ENCODE data around the gene ADGRF1.

ADGRF1 gene

GRCh38 chr6:47029865-47030561 lies 12.1 kb downstream of the ADGRF1 start:
- TF ChIP-seq CTCF (IDR thresholded peaks at IDR 0.05; ENCODE audit: insufficient read depth, low read length, poor library complexity, severe bottlenecking), result no peak
- no peak for DNase-seq (ENCODE audit: extremely low read depth, insufficient read length)
- Histone ChIP-seq H3K27me3 (replicated peaks; ENCODE audit: control insufficient read depth, insufficient read depth, low read length) (peaks cover 2% of the 10 kb centered on the region), H3K4me3 (replicated peaks; ENCODE audit: low read depth, low read length) (no peak overlapping the region), H3K36me3 (ENCODE audit: control insufficient read depth, insufficient read depth, low read length) (no peaks in the 10 kb centered on the region)

GRCh38 chr6:47028835-47029360 lies 13.2 kb downstream of the ADGRF1 start:
- Histone ChIP-seq H3K27me3 (replicated peaks; ENCODE audit: control insufficient read depth, insufficient read depth, low read length) (no peaks in the 10 kb centered on the region; the same call in 1 of the 2 replicates), H3K36me3 (ENCODE audit: control insufficient read depth, insufficient read depth, low read length) (no peaks in the 10 kb centered on the region), H3K4me3 (replicated peaks; ENCODE audit: low read depth, low read length) (no peak overlapping the region)
- no peak for DNase-seq (ENCODE audit: extremely low read depth, insufficient read length)
- no peak for TF ChIP-seq CTCF (IDR thresholded peaks at IDR 0.05; ENCODE audit: insufficient read depth, low read length, poor library complexity, severe bottlenecking)

- no peaks in the 10 kb centered on the region for H3K36me3 ChIP-seq (ENCODE audit: control insufficient read depth, insufficient read depth, low read length)
Measured at GRCh38 chr6:47027315-47027714, 14.8 kb downstream of the ADGRF1 start.

GRCh38 chr6:47026679-47027078 lies 15.5 kb downstream of the ADGRF1 start:
- Histone ChIP-seq H3K4me3 (replicated peaks; ENCODE audit: low read depth, low read length) (no peak overlapping the region), H3K27me3 (replicated peaks; ENCODE audit: control insufficient read depth, insufficient read depth, low read length) (no peaks in the 10 kb centered on the region; the same call in 1 of the 2 replicates)

More at GRCh38 chr6:47027315-47027714, 14.8 kb downstream of the ADGRF1 start:
- no peak overlapping the region for H3K4me3 ChIP-seq (replicated peaks; ENCODE audit: low read depth, low read length)
- no peak for TF ChIP-seq CTCF (IDR thresholded peaks at IDR 0.05; ENCODE audit: insufficient read depth, low read length, poor library complexity, severe bottlenecking)
- no peak for DNase-seq (ENCODE audit: extremely low read depth, insufficient read length)
- H3K27me3 ChIP-seq (replicated peaks; ENCODE audit: control insufficient read depth, insufficient read depth, low read length), result no peaks in the 10 kb centered on the region; the same call in 1 of the 2 replicates

GRCh38 chr6:47023573-47023972 lies 18.6 kb downstream of the ADGRF1 start:
- TF ChIP-seq CTCF (IDR thresholded peaks at IDR 0.05; ENCODE audit: insufficient read depth, low read length, poor library complexity, severe bottlenecking), result no peak
- no peaks in the 10 kb centered on the region for H3K36me3 ChIP-seq (ENCODE audit: control insufficient read depth, insufficient read depth, low read length)
- DNase-seq (ENCODE audit: extremely low read depth, insufficient read length), result no peak
- no peaks in the 10 kb centered on the region; the same call in 1 of the 2 replicates for H3K27me3 ChIP-seq (replicated peaks; ENCODE audit: control insufficient read depth, insufficient read depth, low read length)
- no peak overlapping the region for H3K4me3 ChIP-seq (replicated peaks; ENCODE audit: low read depth, low read length)

More at GRCh38 chr6:47026679-47027078, 15.5 kb downstream of the ADGRF1 start:
- TF ChIP-seq CTCF (IDR thresholded peaks at IDR 0.05; ENCODE audit: insufficient read depth, low read length, poor library complexity, severe bottlenecking), result no peak
- no peaks in the 10 kb centered on the region for H3K36me3 ChIP-seq (ENCODE audit: control insufficient read depth, insufficient read depth, low read length)
- no peak for DNase-seq (ENCODE audit: extremely low read depth, insufficient read length)
